Activated CD8-positive, alpha-beta T cell treated with anti-CD3 and anti-CD28 coated beads for 36 hours (primary cell): Measurements from ENCODE around the gene RFC5. TPM values are rescaled to one million over a fixed set of nuclear protein-coding genes. Genes with fewer than 3 reads are reported as not detected.

Experiments
- ATAC-seq: fragments of 200-7000 bp; cut with Tn5 transposase; one replicate; pipeline ENCODE4 v1.10.0; 2021; ENCODE audit warnings: mild to moderate bottlenecking, moderate library complexity
- CTCF ChIA-PET: fragments of 350-600 bp; sonication (Branson Sonifier 250); formaldehyde crosslinking; loops from one replicate; lab custom pipeline; 2021; ENCODE audit warnings: antibody characterized with exemption; lab: Charles Lee
- POLR2A ChIA-PET: fragments of 350-600 bp; sonication (Branson Sonifier 250); formaldehyde crosslinking; loops from one replicate; lab custom pipeline; 2021; ENCODE audit warnings: antibody characterized with exemption; lab: Charles Lee
- DNase-seq: peaks from one replicate; pipeline ENCODE4 v3.0.0-alpha.2; 2020
- H3K27ac Mint-ChIP-seq: one replicate; pipeline ENCODE4 v1.8.0; 2021; ENCODE audit warnings: mild to moderate bottlenecking, mixed read lengths
- H3K27me3 Mint-ChIP-seq: one replicate; pipeline ENCODE4 v1.8.0; 2021; ENCODE audit warnings: mixed read lengths
- H3K36me3 Mint-ChIP-seq: one replicate; pipeline ENCODE4 v1.8.0; 2021; ENCODE audit warnings: low read depth, mixed read lengths
- H3K4me1 Mint-ChIP-seq: one replicate; pipeline ENCODE4 v1.8.0; 2021; ENCODE audit warnings: low read depth, mixed read lengths
- H3K4me3 Mint-ChIP-seq: one replicate; pipeline ENCODE4 v1.8.0; 2021; ENCODE audit warnings: mild to moderate bottlenecking, moderate library complexity, mixed read lengths
- H3K9me3 Mint-ChIP-seq: one replicate; pipeline ENCODE4 v1.8.0; 2021; ENCODE audit warnings: mixed read lengths
- intact Hi-C: fragments of 100-400 bp; cut with micrococcal nuclease; formaldehyde crosslinking; loops from one replicate; pipeline ENCODE4 v1.10.0; 2022
- total RNA-seq, 2 experiments: library from RNA; stranded (reverse); gene quantifications; one replicate each; pipeline ENCODE4 v1.2.3, GENCODE V29; 2021
- TF ChIP-seq, protein P1 (sequence below): fragments of 200-600 bp; IDR thresholded peaks from one replicate; pipeline ENCODE4 v1.8.0; 2022; ENCODE audit warnings: antibody characterized with exemption, mild to moderate bottlenecking

Gene RFC5
- total RNA-seq, 2 experiments from 2014 or later, result 59.8 to 65.6 TPM

DNA sequence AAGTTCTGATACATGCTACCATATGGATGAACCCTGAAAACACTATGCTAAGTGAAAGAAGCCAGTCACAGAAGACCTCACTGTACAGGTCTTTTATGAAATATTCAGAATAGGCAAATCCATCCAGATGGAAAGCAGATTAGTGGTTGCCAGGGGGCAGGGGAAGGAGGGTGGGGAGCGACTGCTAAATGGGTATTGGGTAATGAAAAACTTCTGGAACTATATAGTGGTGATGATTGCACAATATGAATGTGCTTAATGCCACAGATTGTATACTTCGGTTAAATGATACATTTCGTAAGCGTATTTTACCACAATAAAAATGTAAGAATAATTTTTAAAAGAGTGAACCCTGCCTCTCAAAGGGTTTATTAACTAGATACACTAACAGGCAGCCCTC is 35.9 kb upstream of the RFC5 start:
- Mint-ChIP-seq H3K4me3 (no peak overlapping the region), H3K27me3 (peaks cover 12% of the 10 kb centered on the region), H3K9me3 (no peaks in the 10 kb centered on the region), H3K4me1 (no peaks in the 10 kb centered on the region), H3K27ac (no peak overlapping the region), H3K36me3 (no peaks in the 10 kb centered on the region)
- intact Hi-C loops, result no loop called here
- no peak for ATAC-seq
- DNase-seq, result no peak
- POLR2A ChIA-PET, result no interaction called here
- CTCF ChIA-PET, result no interaction called here
- TF ChIP-seq, protein P1, sequence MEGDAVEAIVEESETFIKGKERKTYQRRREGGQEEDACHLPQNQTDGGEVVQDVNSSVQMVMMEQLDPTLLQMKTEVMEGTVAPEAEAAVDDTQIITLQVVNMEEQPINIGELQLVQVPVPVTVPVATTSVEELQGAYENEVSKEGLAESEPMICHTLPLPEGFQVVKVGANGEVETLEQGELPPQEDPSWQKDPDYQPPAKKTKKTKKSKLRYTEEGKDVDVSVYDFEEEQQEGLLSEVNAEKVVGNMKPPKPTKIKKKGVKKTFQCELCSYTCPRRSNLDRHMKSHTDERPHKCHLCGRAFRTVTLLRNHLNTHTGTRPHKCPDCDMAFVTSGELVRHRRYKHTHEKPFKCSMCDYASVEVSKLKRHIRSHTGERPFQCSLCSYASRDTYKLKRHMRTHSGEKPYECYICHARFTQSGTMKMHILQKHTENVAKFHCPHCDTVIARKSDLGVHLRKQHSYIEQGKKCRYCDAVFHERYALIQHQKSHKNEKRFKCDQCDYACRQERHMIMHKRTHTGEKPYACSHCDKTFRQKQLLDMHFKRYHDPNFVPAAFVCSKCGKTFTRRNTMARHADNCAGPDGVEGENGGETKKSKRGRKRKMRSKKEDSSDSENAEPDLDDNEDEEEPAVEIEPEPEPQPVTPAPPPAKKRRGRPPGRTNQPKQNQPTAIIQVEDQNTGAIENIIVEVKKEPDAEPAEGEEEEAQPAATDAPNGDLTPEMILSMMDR, result no peak

DNA sequence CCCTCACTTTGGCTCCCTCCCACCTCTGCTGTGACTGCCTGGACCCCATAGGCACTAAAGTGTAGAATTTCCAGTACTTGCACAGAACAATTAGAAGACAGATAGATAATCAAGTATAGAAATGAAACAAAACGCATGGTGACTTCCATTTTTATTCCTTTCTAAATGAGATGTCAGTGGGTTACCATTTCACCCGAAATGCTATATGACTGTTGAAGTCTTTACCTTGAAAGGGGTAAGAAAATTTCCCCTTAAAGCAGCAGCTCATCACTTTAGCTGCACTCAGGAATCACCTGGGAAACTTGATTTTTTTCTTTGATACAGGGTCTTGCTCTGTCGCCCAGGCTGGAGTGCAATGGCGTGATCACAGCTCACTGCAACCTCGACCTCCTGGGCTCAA is 35.2 kb upstream of the RFC5 start:
- no peaks in the 10 kb centered on the region for H3K36me3 Mint-ChIP-seq
- peaks cover 12% of the 10 kb centered on the region for H3K27me3 Mint-ChIP-seq
- no peaks in the 10 kb centered on the region for H3K9me3 Mint-ChIP-seq
- ATAC-seq, result no peak
- TF ChIP-seq, protein P1, result no peak
- H3K4me1 Mint-ChIP-seq, result no peaks in the 10 kb centered on the region
- ChIA-PET POLR2A (no interaction called here), CTCF (no interaction called here)
- DNase-seq, result no peak
- no peak overlapping the region for H3K4me3 Mint-ChIP-seq
- intact Hi-C loops, result no loop called here
- H3K27ac Mint-ChIP-seq, result no peak overlapping the region

DNA sequence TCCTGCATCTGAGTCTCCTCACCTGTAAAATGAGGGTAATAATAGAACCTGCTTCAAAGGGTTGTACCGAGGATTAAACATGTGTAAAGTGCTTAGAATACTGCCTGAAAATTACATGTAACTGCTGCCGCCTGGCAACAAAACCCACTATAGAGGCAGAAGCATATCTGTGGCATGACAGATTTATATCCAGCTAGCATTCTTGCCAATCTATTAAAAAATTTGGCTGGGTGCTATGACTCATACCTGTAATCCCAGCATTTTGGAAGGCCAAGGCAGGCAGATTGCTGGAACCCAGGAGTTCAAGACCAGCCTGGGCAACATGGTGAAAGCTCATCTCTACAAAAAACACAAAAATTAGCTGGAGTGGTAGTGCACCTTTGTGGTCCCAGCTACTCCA is 31.3 kb upstream of the RFC5 start:
- H3K27me3 Mint-ChIP-seq, result peaks cover 5% of the 10 kb centered on the region
- peaks cover 5% of the 10 kb centered on the region for H3K9me3 Mint-ChIP-seq
- no peak overlapping the region for H3K27ac Mint-ChIP-seq
- intact Hi-C loops, result no loop called here
- TF ChIP-seq, protein P1, result no peak
- no peaks in the 10 kb centered on the region for H3K4me1 Mint-ChIP-seq
- no peaks in the 10 kb centered on the region for H3K36me3 Mint-ChIP-seq
- ChIA-PET CTCF (interaction anchor here (1.4 kb wide), 1 partner anchor 135 kb away, joined by 4 read pairs; no protein-coding TSS in a partner anchor), POLR2A (no interaction called here)
- DNase-seq, result no peak
- no peak overlapping the region for H3K4me3 Mint-ChIP-seq
- ATAC-seq, result no peak

DNA sequence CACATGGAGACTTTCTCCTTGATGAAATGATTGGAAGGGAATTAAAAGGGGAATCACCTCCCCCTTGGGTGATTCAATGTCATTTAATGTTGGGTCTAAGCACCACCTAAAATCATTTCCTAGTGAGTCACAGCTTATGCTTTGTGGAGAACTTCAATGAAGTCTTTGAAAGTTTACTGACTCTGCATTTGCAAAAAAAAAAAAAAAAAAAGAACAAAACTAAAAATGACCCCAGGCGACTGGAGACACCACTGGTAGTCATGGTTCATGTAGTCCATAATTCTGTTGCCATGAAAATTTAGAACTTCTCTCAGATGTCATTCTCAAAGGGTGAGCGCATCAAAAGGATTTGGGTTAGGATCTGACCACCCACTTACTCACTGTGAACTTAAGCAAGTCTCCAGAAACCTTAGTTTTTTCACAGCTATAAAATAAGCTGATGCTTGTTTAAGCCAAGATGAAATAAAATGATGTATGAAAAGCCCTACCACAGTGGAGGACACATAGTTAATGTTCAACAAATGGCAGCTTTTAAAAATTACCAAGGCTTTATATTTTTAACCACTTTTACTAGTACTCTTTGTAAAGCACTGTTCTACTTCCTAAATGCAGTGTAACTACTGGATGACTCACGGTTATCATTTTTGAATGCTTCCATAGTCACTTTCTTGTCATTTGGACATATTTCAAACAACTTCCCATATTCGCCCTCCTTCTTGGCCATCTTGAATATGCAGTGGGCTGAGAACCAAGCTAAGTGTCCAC is 29.6 kb upstream of the RFC5 start:
- Mint-ChIP-seq H3K9me3 (peaks cover 5% of the 10 kb centered on the region), H3K4me1 (no peaks in the 10 kb centered on the region), H3K36me3 (no peaks in the 10 kb centered on the region), H3K27me3 (peaks cover 7% of the 10 kb centered on the region), H3K27ac (no peak overlapping the region), H3K4me3 (no peak overlapping the region)
- ATAC-seq, result peak; percentile 47
- TF ChIP-seq, protein P1, result no peak
- no peak for DNase-seq
- ChIA-PET POLR2A (no interaction called here), CTCF (no interaction called here)
- intact Hi-C loops, result no loop called here
